GM12801 (cell line): ENCODE measurements around the gene TH.

Experiments used
- CTCF ChIP-seq: IDR thresholded peaks from one replicate; pipeline ENCODE4 v1.5.1; 2011; ENCODE audit warnings: control low read depth; ENCODE audit not compliant: insufficient read length; ENCODE audit errors: extremely low read depth

The TH gene

GRCh38 chr11:2115308-2115707 is 56.3 kb downstream of the TH start:
- TF ChIP-seq CTCF = no peak

- TF ChIP-seq CTCF = no peak
Measured at GRCh38 chr11:2114430-2115241, 57.0 kb downstream of the TH start.
